ENCODE results near the gene TPK1. TPM values are rescaled to one million over a fixed set of nuclear protein-coding genes. Genes with fewer than 3 reads are reported as not detected.

Gene TPK1
- total RNA-seq, 3 donors from 2014 or later (not counting 1 experiment from before 2014, with no cell fraction given), result 20.9 to 28.6 (median 25.3) TPM

GRCh38 chr7:144672869-144673268, 163.0 kb downstream of the TPK1 start:
- H3K9me3 ChIP-seq (ENCODE audit: control insufficient read depth, insufficient read depth, low read length), result no peaks in the 10 kb centered on the region
- Mint-ChIP-seq H3K9me3 (no peaks in the 10 kb centered on the region), H3K36me3 (no peaks in the 10 kb centered on the region), H3K27ac (no peak overlapping the region), H3K4me3 (no peak overlapping the region), H3K4me1 (no peaks in the 10 kb centered on the region), H3K27me3 (ENCODE audit: low read depth in 2 of 2) (no peaks in the 10 kb centered on the region)
- DNase-seq (no peak), ATAC-seq (no peak)
- no peaks in the 10 kb centered on the region for H3K36me3 ChIP-seq (ENCODE audit: control insufficient read depth, insufficient read depth, low read length)
- no peak for TF ChIP-seq CTCF (IDR thresholded peaks at IDR 0.05)
- intact Hi-C loops (cut with micrococcal nuclease), result no loop called here
- H3K27me3 ChIP-seq (ENCODE audit: control insufficient read depth, insufficient read depth, low read length), result no peaks in the 10 kb centered on the region
- no peak overlapping the region for H3K4me3 ChIP-seq (ENCODE audit: low read length)
- 92% methylated on average over 2 of the region's 2 CpGs for WGBS (ENCODE audit: insufficient coverage)
- no peaks in the 10 kb centered on the region for H3K4me1 ChIP-seq (ENCODE audit: control insufficient read depth, insufficient read depth, low read length)
- no peak overlapping the region for H3K27ac ChIP-seq (ENCODE audit: low read length)

GRCh38 chr7:144671429-144671828, 164.4 kb downstream of the TPK1 start:
- H3K27me3 ChIP-seq (ENCODE audit: control insufficient read depth, insufficient read depth, low read length), result no peaks in the 10 kb centered on the region
- Mint-ChIP-seq H3K36me3 (no peaks in the 10 kb centered on the region), H3K4me1 (no peaks in the 10 kb centered on the region), H3K4me3 (no peak overlapping the region), H3K9me3 (no peaks in the 10 kb centered on the region), H3K27me3 (ENCODE audit: low read depth in 2 of 2) (no peaks in the 10 kb centered on the region), H3K27ac (no peak overlapping the region)
- H3K27ac ChIP-seq (ENCODE audit: low read length), result no peak overlapping the region
- no peaks in the 10 kb centered on the region for H3K36me3 ChIP-seq (ENCODE audit: control insufficient read depth, insufficient read depth, low read length)
- 94% methylated on average over 3 of the region's 4 CpGs for WGBS (ENCODE audit: insufficient coverage)
- intact Hi-C loops (cut with micrococcal nuclease), result no loop called here
- DNase-seq, result no peak
- H3K9me3 ChIP-seq (ENCODE audit: control insufficient read depth, insufficient read depth, low read length), result no peaks in the 10 kb centered on the region
- no peak for TF ChIP-seq CTCF (IDR thresholded peaks at IDR 0.05)
- ATAC-seq, result no peak
- no peaks in the 10 kb centered on the region for H3K4me1 ChIP-seq (ENCODE audit: control insufficient read depth, insufficient read depth, low read length)
- H3K4me3 ChIP-seq (ENCODE audit: low read length), result no peak overlapping the region

GRCh38 chr7:144670218-144670617, 165.6 kb downstream of the TPK1 start:
- Histone ChIP-seq H3K27me3 (ENCODE audit: control insufficient read depth, insufficient read depth, low read length) (no peaks in the 10 kb centered on the region), H3K9me3 (ENCODE audit: control insufficient read depth, insufficient read depth, low read length) (no peaks in the 10 kb centered on the region), H3K4me1 (ENCODE audit: control insufficient read depth, insufficient read depth, low read length) (no peaks in the 10 kb centered on the region), H3K4me3 (ENCODE audit: low read length) (no peak overlapping the region), H3K36me3 (ENCODE audit: control insufficient read depth, insufficient read depth, low read length) (no peaks in the 10 kb centered on the region), H3K27ac (ENCODE audit: low read length) (no peak overlapping the region)
- 88% methylated on average over 1 of the region's 3 CpGs for WGBS (ENCODE audit: insufficient coverage)
- Mint-ChIP-seq H3K27ac (no peak overlapping the region), H3K27me3 (ENCODE audit: low read depth in 2 of 2) (no peaks in the 10 kb centered on the region), H3K4me3 (no peak overlapping the region), H3K9me3 (no peaks in the 10 kb centered on the region), H3K4me1 (no peaks in the 10 kb centered on the region), H3K36me3 (no peaks in the 10 kb centered on the region)
- DNase-seq (peak in 1 of 2 donors; percentile 4), ATAC-seq (no peak)
- intact Hi-C loops (cut with micrococcal nuclease), result no loop called here
- TF ChIP-seq CTCF (IDR thresholded peaks at IDR 0.05), result peak; percentile 29

GRCh38 chr7:144668503-144668902, 167.3 kb downstream of the TPK1 start:
- Mint-ChIP-seq H3K36me3 (no peaks in the 10 kb centered on the region), H3K27ac (no peak overlapping the region), H3K4me1 (no peaks in the 10 kb centered on the region), H3K9me3 (no peaks in the 10 kb centered on the region), H3K4me3 (no peak overlapping the region), H3K27me3 (ENCODE audit: low read depth in 2 of 2) (no peaks in the 10 kb centered on the region)
- Histone ChIP-seq H3K4me3 (ENCODE audit: low read length) (no peak overlapping the region), H3K36me3 (ENCODE audit: control insufficient read depth, insufficient read depth, low read length) (no peaks in the 10 kb centered on the region), H3K27ac (ENCODE audit: low read length) (no peak overlapping the region), H3K27me3 (ENCODE audit: control insufficient read depth, insufficient read depth, low read length) (no peaks in the 10 kb centered on the region), H3K9me3 (ENCODE audit: control insufficient read depth, insufficient read depth, low read length) (no peaks in the 10 kb centered on the region), H3K4me1 (ENCODE audit: control insufficient read depth, insufficient read depth, low read length) (no peaks in the 10 kb centered on the region)
- DNase-seq (no peak), ATAC-seq (no peak)
- WGBS (ENCODE audit: insufficient coverage), result no CpG with 5 or more reads among the region's 1 CpG
- TF ChIP-seq CTCF (IDR thresholded peaks at IDR 0.05), result no peak
- intact Hi-C loops (cut with micrococcal nuclease), result no loop called here
